Glutamatergic neuron (in vitro differentiated cells): ENCODE results near the gene GRID1. TPM values are rescaled to one million over a fixed set of nuclear protein-coding genes. Genes with fewer than 3 reads are reported as not detected.

Source experiments
- DNase-seq: peaks from one replicate; pipeline ENCODE4 v3.0.0; 2022
- H3K27ac Mint-ChIP-seq: one replicate; pipeline ENCODE4 v1.8.0; 2020; ENCODE audit warnings: mild to moderate bottlenecking, mixed read lengths, inconsistent platforms; ENCODE audit not compliant: unreplicated experiment
- H3K27me3 Mint-ChIP-seq: one replicate; pipeline ENCODE4 v1.8.0; 2020; ENCODE audit warnings: mild to moderate bottlenecking, moderate library complexity, mixed read lengths, inconsistent platforms; ENCODE audit not compliant: unreplicated experiment
- H3K36me3 Mint-ChIP-seq: one replicate; pipeline ENCODE4 v1.8.0; 2020; ENCODE audit warnings: mild to moderate bottlenecking, mixed read lengths, inconsistent platforms; ENCODE audit not compliant: unreplicated experiment
- H3K4me1 Mint-ChIP-seq: one replicate; pipeline ENCODE4 v1.8.0; 2020; ENCODE audit warnings: mild to moderate bottlenecking, low read depth, mixed read lengths, inconsistent platforms; ENCODE audit not compliant: unreplicated experiment
- H3K4me3 Mint-ChIP-seq: one replicate; pipeline ENCODE4 v1.8.0; 2020; ENCODE audit warnings: mild to moderate bottlenecking, mixed read lengths, inconsistent platforms; ENCODE audit not compliant: unreplicated experiment
- H3K9me3 Mint-ChIP-seq: one replicate; pipeline ENCODE4 v1.8.0; 2020; ENCODE audit warnings: mild to moderate bottlenecking, moderate library complexity, mixed read lengths, inconsistent platforms; ENCODE audit not compliant: unreplicated experiment
- total RNA-seq: library from RNA; stranded (reverse); fragmentation: NEBNext Ultra II Directional; extraction: Animal tissue kit (Norgen Biotek cat#: 25700); gene quantifications from one replicate; pipeline ENCODE4 v1.2.1, GENCODE V29; 2021; ENCODE audit not compliant: unreplicated experiment
- TF ChIP-seq, protein P1 (sequence below): fragments of 200-600 bp; sonication (generic); IDR thresholded peaks from one replicate; pipeline ENCODE4 v1.5.0; 2021; ENCODE audit not compliant: partially characterized antibody, unreplicated experiment

GRID1 gene
- total RNA-seq, 1 donor from 2014 or later: 8.0 TPM

DNA sequence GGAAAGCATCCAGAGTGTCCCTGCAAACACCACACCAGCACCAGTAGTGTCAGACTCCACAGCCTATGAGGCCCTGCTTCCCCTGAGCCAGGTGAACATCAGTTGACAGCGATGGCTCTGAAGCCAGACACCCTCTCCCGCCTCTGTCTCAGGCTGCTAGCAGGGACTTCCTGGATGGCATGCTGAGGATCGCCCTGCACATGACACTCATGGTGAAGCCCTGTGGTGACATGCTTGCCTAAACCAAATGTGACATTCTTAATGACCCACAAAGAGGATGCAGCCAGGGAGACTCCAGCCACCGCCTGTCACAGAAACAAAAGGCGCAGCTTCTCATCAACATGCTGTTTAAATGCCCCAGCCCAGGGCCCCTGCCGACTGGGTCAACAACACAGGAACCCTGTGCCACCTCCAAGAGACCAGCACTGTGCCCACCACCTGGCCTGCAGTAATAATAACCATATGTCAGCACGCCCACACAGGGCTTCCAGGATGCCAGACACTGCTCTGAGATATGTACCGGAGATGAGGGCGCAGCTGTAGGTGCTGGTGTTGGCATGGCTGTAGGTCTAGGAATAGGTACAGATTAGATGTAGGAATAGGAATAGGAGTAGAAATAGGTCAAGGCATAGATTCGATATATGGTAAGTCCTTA is 81.3 kb downstream of the GRID1 start:
- H3K9me3 Mint-ChIP-seq: peaks cover 6% of the 10 kb centered on the region
- no peak overlapping the region for H3K27ac Mint-ChIP-seq
- TF ChIP-seq, protein P1, sequence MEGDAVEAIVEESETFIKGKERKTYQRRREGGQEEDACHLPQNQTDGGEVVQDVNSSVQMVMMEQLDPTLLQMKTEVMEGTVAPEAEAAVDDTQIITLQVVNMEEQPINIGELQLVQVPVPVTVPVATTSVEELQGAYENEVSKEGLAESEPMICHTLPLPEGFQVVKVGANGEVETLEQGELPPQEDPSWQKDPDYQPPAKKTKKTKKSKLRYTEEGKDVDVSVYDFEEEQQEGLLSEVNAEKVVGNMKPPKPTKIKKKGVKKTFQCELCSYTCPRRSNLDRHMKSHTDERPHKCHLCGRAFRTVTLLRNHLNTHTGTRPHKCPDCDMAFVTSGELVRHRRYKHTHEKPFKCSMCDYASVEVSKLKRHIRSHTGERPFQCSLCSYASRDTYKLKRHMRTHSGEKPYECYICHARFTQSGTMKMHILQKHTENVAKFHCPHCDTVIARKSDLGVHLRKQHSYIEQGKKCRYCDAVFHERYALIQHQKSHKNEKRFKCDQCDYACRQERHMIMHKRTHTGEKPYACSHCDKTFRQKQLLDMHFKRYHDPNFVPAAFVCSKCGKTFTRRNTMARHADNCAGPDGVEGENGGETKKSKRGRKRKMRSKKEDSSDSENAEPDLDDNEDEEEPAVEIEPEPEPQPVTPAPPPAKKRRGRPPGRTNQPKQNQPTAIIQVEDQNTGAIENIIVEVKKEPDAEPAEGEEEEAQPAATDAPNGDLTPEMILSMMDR: no peak
- peaks cover 8% of the 10 kb centered on the region for H3K27me3 Mint-ChIP-seq
- no peaks in the 10 kb centered on the region for H3K4me1 Mint-ChIP-seq
- DNase-seq: peak; percentile 9
- H3K4me3 Mint-ChIP-seq: no peak overlapping the region
- peaks cover 7% of the 10 kb centered on the region for H3K36me3 Mint-ChIP-seq

DNA sequence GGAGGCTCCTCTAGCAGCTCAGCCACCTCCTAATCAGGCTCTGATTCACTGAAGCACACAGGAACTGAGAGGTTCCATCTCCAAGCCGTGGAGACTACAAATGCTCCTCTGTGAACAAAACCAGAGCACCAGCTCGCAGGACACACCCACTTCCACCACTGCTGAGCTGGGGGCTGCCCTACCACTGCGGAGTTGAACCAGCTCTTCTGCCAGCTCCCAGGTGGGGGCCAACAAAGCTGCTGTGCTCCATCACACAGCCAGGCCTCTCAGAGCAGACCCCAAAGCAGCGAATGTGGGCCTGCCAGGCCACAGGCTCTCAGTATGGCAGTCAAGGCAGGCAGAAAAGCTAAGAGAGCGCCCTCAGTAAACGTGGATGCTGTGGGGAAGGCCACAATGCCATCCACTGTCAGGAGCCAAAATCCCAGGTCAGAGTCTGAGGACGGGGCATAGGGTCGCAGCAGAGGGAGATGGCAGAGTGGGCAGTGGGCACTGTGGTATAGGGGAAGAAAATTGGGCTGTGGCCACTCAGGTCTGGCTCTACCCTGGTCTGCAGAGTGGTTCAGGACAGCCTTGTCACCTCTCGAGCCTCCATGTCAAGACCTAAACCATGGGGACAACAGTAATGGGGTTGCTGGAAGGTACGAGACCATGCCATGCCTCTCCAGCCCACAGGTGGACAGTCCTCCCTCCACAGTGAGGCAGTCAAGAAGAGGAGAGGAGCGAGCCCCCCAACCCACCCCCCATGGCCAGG is 82.1 kb downstream of the GRID1 start:
- Mint-ChIP-seq H3K27me3 (peaks cover 8% of the 10 kb centered on the region), H3K4me3 (no peak overlapping the region), H3K36me3 (peaks cover 8% of the 10 kb centered on the region), H3K4me1 (no peaks in the 10 kb centered on the region), H3K9me3 (peaks cover 8% of the 10 kb centered on the region), H3K27ac (no peak overlapping the region)
- TF ChIP-seq, protein P1: no peak
- peak; percentile 6 for DNase-seq

DNA sequence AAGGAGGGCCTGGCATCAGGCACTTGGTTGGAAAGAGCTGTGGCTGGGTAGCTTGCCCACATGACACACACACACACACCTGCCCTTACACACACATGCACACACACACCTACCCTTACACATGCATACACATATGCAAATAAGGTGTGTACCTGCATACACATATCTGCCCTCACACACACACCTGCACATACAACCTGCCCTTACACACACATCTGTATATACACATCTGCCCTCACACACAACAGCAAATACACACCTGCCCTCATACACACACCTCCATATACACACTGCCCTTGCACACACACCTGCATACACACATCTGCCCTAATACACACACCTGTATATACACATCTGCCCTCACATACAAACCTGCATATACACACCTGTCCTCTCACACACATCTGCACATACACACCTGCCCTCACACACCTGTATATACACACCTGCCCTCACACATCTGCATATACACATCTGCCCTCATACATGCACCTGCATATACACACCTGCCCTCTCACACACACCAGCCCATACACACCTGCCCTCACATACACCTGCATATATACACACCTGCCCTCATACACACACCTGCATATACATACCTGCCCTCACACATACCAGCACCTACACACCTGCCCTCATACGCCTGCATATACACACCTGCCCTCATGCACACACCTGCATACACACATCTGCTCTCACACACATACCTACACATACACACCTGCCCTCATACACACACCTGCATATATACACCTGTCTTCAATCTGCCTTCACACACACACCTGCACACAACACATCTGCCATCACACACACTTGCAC is 82.9 kb downstream of the GRID1 start:
- no peak for DNase-seq
- H3K27me3 Mint-ChIP-seq: peaks cover 4% of the 10 kb centered on the region
- peaks cover 8% of the 10 kb centered on the region for H3K9me3 Mint-ChIP-seq
- no peak overlapping the region for H3K27ac Mint-ChIP-seq
- TF ChIP-seq, protein P1: no peak
- peaks cover 14% of the 10 kb centered on the region for H3K36me3 Mint-ChIP-seq
- no peak overlapping the region for H3K4me3 Mint-ChIP-seq
- H3K4me1 Mint-ChIP-seq: no peaks in the 10 kb centered on the region

DNA sequence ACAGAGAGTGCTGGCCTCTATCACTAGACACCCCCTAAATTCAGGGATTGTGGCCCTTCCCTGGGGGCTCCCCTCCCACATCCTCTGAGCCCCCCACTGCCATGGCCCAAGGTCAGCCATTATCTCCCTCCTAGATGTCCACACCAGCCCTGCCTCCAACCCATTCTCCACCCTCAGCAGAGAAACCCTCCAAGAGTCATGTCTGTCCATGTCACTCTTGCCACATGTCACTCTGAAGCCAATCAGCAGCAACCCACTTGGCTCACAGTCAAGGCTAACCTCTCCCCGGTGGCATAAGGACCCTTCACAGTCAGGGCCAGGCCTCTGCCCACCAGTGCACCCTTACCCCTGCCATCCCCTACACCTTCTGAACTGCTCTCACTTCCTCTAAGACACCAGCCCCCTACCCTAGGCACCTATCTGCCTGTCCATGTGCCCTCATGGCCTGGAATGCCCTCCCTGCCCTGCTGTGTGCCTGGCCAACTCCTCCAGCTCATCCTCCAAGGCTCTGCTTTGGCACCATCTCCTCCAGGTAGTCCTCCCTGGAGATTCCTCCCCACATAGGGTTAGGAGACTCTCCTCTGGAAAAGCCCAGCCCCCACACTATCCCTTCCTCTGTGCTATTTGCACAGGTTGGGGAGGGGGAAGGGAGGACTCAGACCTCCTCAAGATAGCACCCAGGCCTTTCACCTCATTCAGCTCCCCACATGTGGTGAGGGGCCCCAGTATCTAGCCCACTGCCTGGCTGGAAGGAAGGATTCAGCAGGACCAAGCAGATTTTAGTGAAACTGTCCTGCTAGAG is 83.7 kb downstream of the GRID1 start:
- Mint-ChIP-seq H3K27ac (no peak overlapping the region), H3K36me3 (peaks cover 14% of the 10 kb centered on the region), H3K27me3 (peaks cover 4% of the 10 kb centered on the region), H3K9me3 (peaks cover 11% of the 10 kb centered on the region), H3K4me3 (no peak overlapping the region), H3K4me1 (no peaks in the 10 kb centered on the region)
- TF ChIP-seq, protein P1: no peak
- DNase-seq: peak; percentile 3
